ENCODE results near the gene SCN3B. TPM values are rescaled to one million over a fixed set of nuclear protein-coding genes. Genes with fewer than 3 reads are reported as not detected.

SCN3B gene
- total RNA-seq, 4 donors from 2014 or later = 0.20 to 1.1 (median 0.58) TPM

DNA sequence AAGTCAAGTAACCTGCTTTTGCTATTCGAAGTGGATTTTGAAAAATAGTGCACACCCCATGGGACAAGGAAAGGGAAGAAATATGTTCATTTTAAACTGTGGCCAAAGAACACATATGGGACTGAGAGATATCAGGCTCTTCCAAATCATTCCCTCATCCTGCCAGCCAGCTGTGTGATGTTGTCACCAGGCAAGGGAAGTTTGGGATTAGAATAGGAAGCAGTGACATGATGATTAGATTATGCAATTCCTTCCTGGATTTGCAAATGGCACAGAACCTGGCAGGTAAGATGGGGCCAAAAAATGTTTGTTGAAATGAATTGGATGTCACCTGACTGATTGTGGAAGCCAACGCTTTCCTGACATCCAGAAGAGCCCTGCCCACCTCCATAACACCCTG, 4.9 kb upstream of the SCN3B start:
- H3K4me1 ChIP-seq = peaks cover 0 to 11% (median 10%) of the 10 kb centered on the region in 4 donors
- intact Hi-C loops (cut with DNase I; ENCODE audit: low total_unique reads) (no loop called here), in situ Hi-C loops (cut with MboI; ENCODE audit: low pct_ligation_motif_present in 1 of 4, low pct_unique_long_range_greater_than_20kb in 1 of 4, low sequenced_read_pairs in 3 of 4) (no loop called here)
- H3K27ac ChIP-seq = no peak overlapping the region
- no peaks in the 10 kb centered on the region for H3K9me3 ChIP-seq
- H3K27me3 ChIP-seq = peaks cover 12% of the 10 kb centered on the region
- H3K4me3 ChIP-seq = no peak overlapping the region
- TF ChIP-seq, protein P1, sequence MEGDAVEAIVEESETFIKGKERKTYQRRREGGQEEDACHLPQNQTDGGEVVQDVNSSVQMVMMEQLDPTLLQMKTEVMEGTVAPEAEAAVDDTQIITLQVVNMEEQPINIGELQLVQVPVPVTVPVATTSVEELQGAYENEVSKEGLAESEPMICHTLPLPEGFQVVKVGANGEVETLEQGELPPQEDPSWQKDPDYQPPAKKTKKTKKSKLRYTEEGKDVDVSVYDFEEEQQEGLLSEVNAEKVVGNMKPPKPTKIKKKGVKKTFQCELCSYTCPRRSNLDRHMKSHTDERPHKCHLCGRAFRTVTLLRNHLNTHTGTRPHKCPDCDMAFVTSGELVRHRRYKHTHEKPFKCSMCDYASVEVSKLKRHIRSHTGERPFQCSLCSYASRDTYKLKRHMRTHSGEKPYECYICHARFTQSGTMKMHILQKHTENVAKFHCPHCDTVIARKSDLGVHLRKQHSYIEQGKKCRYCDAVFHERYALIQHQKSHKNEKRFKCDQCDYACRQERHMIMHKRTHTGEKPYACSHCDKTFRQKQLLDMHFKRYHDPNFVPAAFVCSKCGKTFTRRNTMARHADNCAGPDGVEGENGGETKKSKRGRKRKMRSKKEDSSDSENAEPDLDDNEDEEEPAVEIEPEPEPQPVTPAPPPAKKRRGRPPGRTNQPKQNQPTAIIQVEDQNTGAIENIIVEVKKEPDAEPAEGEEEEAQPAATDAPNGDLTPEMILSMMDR (IDR thresholded peaks at IDR 0.05) = no peak
- no peak for DNase-seq
- 78 to 83% methylated on average over 1 to 2 of the region's 2 CpGs for WGBS, 2 donors (ENCODE audit: low coverage in 1 of 2)
- H3K36me3 ChIP-seq = no peaks in the 10 kb centered on the region

DNA sequence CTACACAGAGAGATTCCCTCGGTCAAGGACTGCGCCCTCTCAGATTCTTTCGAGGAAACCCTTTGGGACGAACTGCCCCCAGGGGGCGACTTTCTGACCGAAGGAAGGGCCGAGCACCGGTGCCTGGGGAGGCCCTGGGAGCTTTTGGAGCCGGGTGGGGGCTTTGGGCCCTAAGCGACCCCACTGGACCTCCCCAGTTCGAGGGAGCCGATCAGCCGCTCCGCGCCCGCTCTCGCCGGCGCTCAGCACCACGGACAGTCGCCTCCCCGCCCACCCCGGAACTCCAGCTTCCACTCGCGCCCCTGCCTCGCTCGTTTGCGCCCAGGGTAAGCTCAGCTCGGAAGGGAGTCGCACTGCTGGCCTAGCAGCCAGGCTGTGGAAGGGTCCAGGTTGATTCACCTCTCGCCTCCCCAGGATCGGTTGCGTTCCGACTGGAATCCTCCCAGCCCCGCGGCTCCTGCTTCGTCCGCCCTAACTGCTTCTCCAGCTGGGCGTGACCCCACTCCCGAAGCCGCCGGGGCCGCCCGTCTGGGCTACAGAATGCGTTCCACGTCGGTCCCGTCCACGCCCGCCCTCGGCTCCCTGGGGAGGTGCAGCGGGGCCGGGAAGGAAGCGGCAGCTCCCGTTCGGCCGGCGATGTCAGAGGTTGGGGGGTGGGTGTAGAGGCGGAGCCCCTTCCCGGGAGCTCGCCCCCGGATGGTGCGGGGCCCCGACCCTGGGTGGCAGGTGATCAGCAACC, 428 bp downstream of the SCN3B start:
- 3% methylated on average over 49 of the region's 64 CpGs; no CpG with 5 or more reads in 1 of the 2 donors for WGBS, 2 donors (ENCODE audit: low coverage in 1 of 2)
- no peak for TF ChIP-seq POLR2AphosphoS5 (IDR thresholded peaks at IDR 0.05)
- TF ChIP-seq, protein P1 (IDR thresholded peaks at IDR 0.05) = peak in 1 of 5 experiments; percentile 3

GRCh38 chr11:123653483-123653826, 969 bp downstream of the SCN3B start:
- no peak overlapping the region for H3K27ac ChIP-seq
- H3K4me1 ChIP-seq = peaks cover 0 to 19% (median 15%) of the 10 kb centered on the region in 4 donors
- WGBS, 2 donors (ENCODE audit: low coverage in 1 of 2) = 19 to 20% methylated on average over 4 to 10 of the region's 10 CpGs
- intact Hi-C loops (cut with DNase I; ENCODE audit: low total_unique reads) (no loop called here), in situ Hi-C loops (cut with MboI; ENCODE audit: low pct_ligation_motif_present in 1 of 4, low pct_unique_long_range_greater_than_20kb in 1 of 4, low sequenced_read_pairs in 3 of 4) (no loop called here)
- peaks cover 52% of the 10 kb centered on the region for H3K27me3 ChIP-seq
- no peak for DNase-seq
- H3K4me3 ChIP-seq = peak overlapping the region in 1 of 4 donors; percentile 54
- no peaks in the 10 kb centered on the region for H3K9me3 ChIP-seq
- TF ChIP-seq EP300 (IDR thresholded peaks at IDR 0.05; ENCODE audit: low read depth) = no peak
- TF ChIP-seq, protein P1 (IDR thresholded peaks at IDR 0.05) = no peak
- no peak for TF ChIP-seq POLR2A (IDR thresholded peaks at IDR 0.05)
- TF ChIP-seq POLR2AphosphoS5 (IDR thresholded peaks at IDR 0.05) = no peak
- no peaks in the 10 kb centered on the region for H3K36me3 ChIP-seq

More for the DNA sequence above, 428 bp downstream of the SCN3B start:
- no peaks in the 10 kb centered on the region for H3K36me3 ChIP-seq
- H3K27ac ChIP-seq = peak overlapping the region in 3 of 4 donors; percentile 1 to 33 (median 26)
- H3K27me3 ChIP-seq = peaks cover 49% of the 10 kb centered on the region
- in situ Hi-C loops (cut with MboI; ENCODE audit: low pct_ligation_motif_present in 1 of 4, low pct_unique_long_range_greater_than_20kb in 1 of 4, low sequenced_read_pairs in 3 of 4) = no loop called here
- H3K9me3 ChIP-seq = no peaks in the 10 kb centered on the region
- DNase-seq = peak; percentile 25
- peaks cover 0 to 19% (median 15%) of the 10 kb centered on the region in 4 donors for H3K4me1 ChIP-seq
- intact Hi-C loops (cut with DNase I; ENCODE audit: low total_unique reads) = loop anchor here (1.0 kb wide), 1 partner anchor 37 kb away; no protein-coding TSS in a partner anchor
- peak overlapping the region; percentile 17 to 54 (median 38) for H3K4me3 ChIP-seq

GRCh38 chr11:123652599-123652998, 1.8 kb downstream of the SCN3B start:
- no peaks in the 10 kb centered on the region for H3K9me3 ChIP-seq
- TF ChIP-seq EP300 (IDR thresholded peaks at IDR 0.05; ENCODE audit: low read depth) (no peak), POLR2A (IDR thresholded peaks at IDR 0.05) (no peak), POLR2AphosphoS5 (IDR thresholded peaks at IDR 0.05) (no peak)
- TF ChIP-seq, protein P1 (IDR thresholded peaks at IDR 0.05) = no peak
- peaks cover 0 to 19% (median 15%) of the 10 kb centered on the region in 4 donors for H3K4me1 ChIP-seq
- in situ Hi-C loops (cut with MboI; ENCODE audit: low pct_ligation_motif_present in 1 of 4, low pct_unique_long_range_greater_than_20kb in 1 of 4, low sequenced_read_pairs in 3 of 4) (no loop called here), intact Hi-C loops (cut with DNase I; ENCODE audit: low total_unique reads) (no loop called here)
- DNase-seq = no peak
- WGBS, 2 donors (ENCODE audit: low coverage in 1 of 2) = 23 to 71% methylated on average over 2 of the region's 2 CpGs
- peaks cover 53% of the 10 kb centered on the region for H3K27me3 ChIP-seq
- no peak overlapping the region for H3K4me3 ChIP-seq
- no peak overlapping the region for H3K27ac ChIP-seq
- H3K36me3 ChIP-seq = no peaks in the 10 kb centered on the region
